Right lobe of liver (tissue), 6 donors: Measurements from ENCODE around the gene IGF2BP2. TPM values are rescaled to one million over a fixed set of nuclear protein-coding genes. Genes with fewer than 3 reads are reported as not detected.
A peak's percentile ranks its signal among the peaks of the same experiment; 100 is the strongest.

Experiments used
- ATAC-seq, 4 donors: fragments of 200-7000 bp; cut with Tn5 transposase; one replicate each; pipeline ENCODE4 v1.9.1; 2020; ENCODE audit warnings: mild to moderate bottlenecking in 4 of 4, moderate library complexity in 4 of 4
- DNase-seq, 3 donors: peaks; one replicate each; pipeline ENCODE4 v3.0.0-alpha.2; 2020
- H3K27ac ChIP-seq, 3 donors: fragments of 200-600 bp; one replicate each; pipeline ENCODE4 v1.8.0; 2022
- H3K27me3 ChIP-seq, 2 donors: fragments of 200-600 bp; one replicate each; pipeline ENCODE4 v1.8.0; 2022
- H3K36me3 ChIP-seq, 4 donors: fragments of 200-600 bp; sonication (generic) in 1 of 4; one replicate each; pipeline versions ENCODE4 v1.5.1 to v1.8.0; 2017 to 2022; ENCODE audit warnings: control low read depth in 1 of 4
- H3K4me1 ChIP-seq, 4 donors: fragments of 200-600 bp; sonication (generic) in 1 of 4; one replicate each; pipeline versions ENCODE4 v1.5.1 to v1.8.0; 2017 to 2022; ENCODE audit warnings: control low read depth in 1 of 4
- H3K4me3 ChIP-seq, 3 donors: fragments of 200-600 bp; one replicate each; pipeline ENCODE4 v1.8.0; 2022
- H3K9me3 ChIP-seq, 4 donors: fragments of 200-600 bp; sonication (generic) in 1 of 4; one replicate each; pipeline versions ENCODE4 v1.5.1 to v1.8.0; 2017 to 2022; ENCODE audit warnings: control low read depth in 1 of 4
- POLR2A ChIP-seq: fragments of 450-650 bp; IDR thresholded peaks from one replicate; pipeline ENCODE4 v1.6.1; 2017; ENCODE audit warnings: antibody characterized with exemption, mild to moderate bottlenecking
- WGBS: methylation state at CpG from one replicate; pipeline ENCODE4 v1.1.6; 2018; ENCODE audit warnings: low coverage, low lambda C conversion rate; ENCODE audit not compliant: insufficient coverage; ENCODE audit errors: missing lambda C conversion rate; 5-methylcytosine and 5-hydroxymethylcytosine counted together
- intact Hi-C, 2 donors: fragments of 100-400 bp; cut with DNase I; formaldehyde crosslinking; loops; one replicate each; pipeline versions ENCODE4 v1.11.2 to v1.14.1; 2022
- total RNA-seq, 6 experiments: library from RNA; depleted of rRNA in 2 of 6; stranded (reverse); fragments of >200 nt in 2 of 6; fragmentation: NEBNext Ultra II Directional in 3 of 6; extraction: Animal tissue kit (Norgen Biotek cat#: 25700) in 3 of 6; gene quantifications; one replicate each; pipeline versions ENCODE4 v1.1.0 to v1.2.4, GENCODE V29; 2016 to 2023
- TF ChIP-seq, protein P1 (sequence below), 4 donors: fragments of 200-600 bp in 3 of 4; fragments of 450-650 bp in 1 of 4; IDR thresholded peaks; one replicate each; pipeline versions ENCODE4 v1.5.1 to v1.8.0; 2016 to 2022; ENCODE audit warnings: antibody characterized with exemption in 4 of 4, mild to moderate bottlenecking in 2 of 4
- donor health status: DM: no; HTN: yes; CAD: no.
- donor health status: DM: no; HTN: no; CAD: no.
- donor health status: DM: no; HTN: no; CAD: no.
- donor health status: DM: no; HTN: yes; CAD: no.
- donor health status: DM: no; HTN: yes; CAD: no.

Gene IGF2BP2
- total RNA-seq, 6 experiments from 2014 or later: 0.99 to 3.0 (median 1.8) TPM

DNA sequence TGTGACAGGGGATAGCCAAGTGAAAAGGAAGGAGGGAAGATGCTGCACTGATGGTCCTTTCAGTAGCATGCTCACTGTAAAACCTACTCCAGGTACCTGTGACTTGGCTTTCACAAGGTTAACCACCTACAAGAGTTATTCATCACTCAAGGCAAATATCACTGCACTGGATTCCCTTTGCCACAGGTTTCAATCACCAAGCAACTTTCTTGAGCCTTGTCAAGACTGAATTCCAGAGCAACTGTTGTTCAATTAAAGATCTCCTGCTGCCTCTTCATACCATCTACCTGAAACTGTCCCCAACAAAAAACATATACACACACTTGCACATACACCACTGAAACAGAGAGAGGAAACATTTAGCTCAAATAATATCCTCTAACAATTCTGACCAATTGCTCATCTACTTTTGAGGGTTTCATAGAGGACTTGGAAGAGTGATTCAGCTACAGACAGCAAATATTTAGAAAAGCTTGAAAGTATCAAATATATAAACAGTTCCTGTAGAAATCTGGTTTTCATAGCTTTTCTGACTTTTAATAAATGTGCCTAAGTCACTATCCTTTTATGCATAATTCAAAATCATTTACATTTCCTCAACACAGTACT lies 6.5 kb downstream of the IGF2BP2 start:
- TF ChIP-seq, protein P1, sequence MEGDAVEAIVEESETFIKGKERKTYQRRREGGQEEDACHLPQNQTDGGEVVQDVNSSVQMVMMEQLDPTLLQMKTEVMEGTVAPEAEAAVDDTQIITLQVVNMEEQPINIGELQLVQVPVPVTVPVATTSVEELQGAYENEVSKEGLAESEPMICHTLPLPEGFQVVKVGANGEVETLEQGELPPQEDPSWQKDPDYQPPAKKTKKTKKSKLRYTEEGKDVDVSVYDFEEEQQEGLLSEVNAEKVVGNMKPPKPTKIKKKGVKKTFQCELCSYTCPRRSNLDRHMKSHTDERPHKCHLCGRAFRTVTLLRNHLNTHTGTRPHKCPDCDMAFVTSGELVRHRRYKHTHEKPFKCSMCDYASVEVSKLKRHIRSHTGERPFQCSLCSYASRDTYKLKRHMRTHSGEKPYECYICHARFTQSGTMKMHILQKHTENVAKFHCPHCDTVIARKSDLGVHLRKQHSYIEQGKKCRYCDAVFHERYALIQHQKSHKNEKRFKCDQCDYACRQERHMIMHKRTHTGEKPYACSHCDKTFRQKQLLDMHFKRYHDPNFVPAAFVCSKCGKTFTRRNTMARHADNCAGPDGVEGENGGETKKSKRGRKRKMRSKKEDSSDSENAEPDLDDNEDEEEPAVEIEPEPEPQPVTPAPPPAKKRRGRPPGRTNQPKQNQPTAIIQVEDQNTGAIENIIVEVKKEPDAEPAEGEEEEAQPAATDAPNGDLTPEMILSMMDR (IDR thresholded peaks at IDR 0.05): no peak
- no peak for TF ChIP-seq POLR2A
- no peaks in the 10 kb centered on the region for H3K36me3 ChIP-seq
- peaks cover 3 to 33% of the 10 kb centered on the region in 2 donors for H3K27me3 ChIP-seq
- ATAC-seq (no peak), DNase-seq (no peak)
- intact Hi-C loops: no loop called here
- peaks cover 0 to 8% (median 3%) of the 10 kb centered on the region in 4 donors for H3K4me1 ChIP-seq
- no peaks in the 10 kb centered on the region for H3K9me3 ChIP-seq
- H3K4me3 ChIP-seq: no peak overlapping the region
- no peak overlapping the region for H3K27ac ChIP-seq

DNA sequence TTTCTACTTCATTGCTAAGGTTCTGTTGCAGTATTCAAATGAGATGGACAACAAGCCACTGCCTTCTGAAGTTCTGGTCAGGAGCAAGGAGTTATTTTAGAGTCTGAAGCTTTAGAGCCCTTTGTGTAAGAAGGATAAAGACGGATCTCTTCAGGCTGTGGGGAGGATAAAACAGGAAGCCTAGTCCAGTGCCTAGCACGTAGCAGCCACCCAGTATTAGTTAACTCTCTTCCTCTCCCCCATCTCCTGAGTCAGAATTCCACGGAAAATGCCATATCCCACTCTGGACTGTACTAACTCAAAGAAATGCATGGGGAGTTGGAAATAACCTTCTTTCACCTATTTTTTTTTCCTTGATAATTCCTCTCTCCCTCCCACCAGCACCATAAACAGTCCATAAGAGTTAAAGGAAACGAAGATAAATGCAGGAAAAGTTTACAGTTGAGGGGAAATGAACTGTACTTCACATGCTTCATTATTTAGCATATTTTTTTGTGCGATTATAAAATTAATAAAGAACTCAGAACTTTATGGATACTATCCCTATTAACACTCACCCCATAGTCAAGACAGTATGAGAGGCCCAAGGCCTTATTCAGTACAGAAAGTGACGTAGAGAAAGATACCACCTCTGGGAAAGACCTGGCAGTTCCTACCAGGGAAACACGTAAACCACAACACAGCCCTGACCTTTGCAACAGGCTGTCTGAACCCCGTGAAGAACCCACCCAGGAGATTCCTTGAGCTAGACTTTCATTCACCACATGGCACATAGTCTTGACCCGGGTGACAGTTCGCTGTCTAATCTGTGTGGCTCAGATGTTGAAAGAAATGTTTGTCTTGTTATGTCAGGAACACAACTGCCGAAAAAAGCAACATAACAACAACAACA lies 9.2 kb downstream of the IGF2BP2 start:
- intact Hi-C loops: no loop called here

DNA sequence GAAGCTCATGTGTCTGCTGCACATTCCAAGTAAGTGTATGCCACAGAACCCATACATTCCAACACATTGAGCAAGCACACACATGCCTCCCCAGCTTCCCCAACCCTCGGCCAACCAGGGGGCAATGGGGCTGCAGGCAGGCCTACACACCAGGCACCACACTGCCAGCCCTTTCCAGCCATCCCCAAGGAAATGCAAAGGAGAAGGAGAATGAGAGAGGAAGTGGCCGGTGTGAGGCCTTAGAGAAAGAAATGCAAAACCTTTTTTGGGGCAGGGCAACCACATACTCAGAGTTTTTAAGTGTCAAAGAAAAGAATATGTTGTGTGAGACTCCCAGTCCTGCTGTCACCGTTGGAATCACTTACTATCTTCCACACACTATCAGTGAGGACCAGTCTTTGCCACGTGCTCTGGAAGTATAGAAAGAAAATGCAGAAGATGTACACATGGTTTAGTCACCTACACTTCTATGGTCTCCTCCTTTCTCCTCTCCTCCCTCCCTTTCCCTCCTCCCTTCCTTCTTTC lies 11.1 kb downstream of the IGF2BP2 start:
- Histone ChIP-seq H3K27me3 (no peaks in the 10 kb centered on the region), H3K9me3 (no peaks in the 10 kb centered on the region), H3K36me3 (no peaks in the 10 kb centered on the region), H3K4me3 (no peak overlapping the region), H3K27ac (no peak overlapping the region), H3K4me1 (no peaks in the 10 kb centered on the region)
- ATAC-seq (no peak), DNase-seq (no peak)
- WGBS: 48% methylated on average over 4 of the region's 4 CpGs
- TF ChIP-seq, protein P1 (IDR thresholded peaks at IDR 0.05): no peak
- TF ChIP-seq POLR2A: no peak
- intact Hi-C loops: no loop called here

More for the DNA sequence above, 9.2 kb downstream of the IGF2BP2 start:
- TF ChIP-seq, protein P1 (IDR thresholded peaks at IDR 0.05): no peak
- TF ChIP-seq POLR2A: no peak
- no peaks in the 10 kb centered on the region for H3K36me3 ChIP-seq
- 46% methylated on average over 11 of the region's 11 CpGs for WGBS
- H3K27me3 ChIP-seq: peaks cover 0 to 13% of the 10 kb centered on the region in 2 donors
- DNase-seq (no peak), ATAC-seq (peak in 3 of 4 donors; percentile 57 to 74 (median 58))
- H3K4me3 ChIP-seq: no peak overlapping the region
- no peaks in the 10 kb centered on the region for H3K9me3 ChIP-seq
- no peak overlapping the region for H3K27ac ChIP-seq
- no peaks in the 10 kb centered on the region for H3K4me1 ChIP-seq

- intact Hi-C loops: no loop called here
- H3K27ac ChIP-seq: no peak overlapping the region
Observed at GRCh38 chr3:185813205-185813604, 11.6 kb downstream of the IGF2BP2 start.

More at GRCh38 chr3:185813205-185813604, 11.6 kb downstream of the IGF2BP2 start:
- H3K9me3 ChIP-seq: no peaks in the 10 kb centered on the region
- ATAC-seq: no peak
- no peaks in the 10 kb centered on the region for H3K4me1 ChIP-seq
- TF ChIP-seq, protein P1 (IDR thresholded peaks at IDR 0.05): no peak
- no peak for TF ChIP-seq POLR2A
- no peaks in the 10 kb centered on the region for H3K27me3 ChIP-seq
- no peak overlapping the region for H3K4me3 ChIP-seq
- H3K36me3 ChIP-seq: no peaks in the 10 kb centered on the region
- WGBS: 62% methylated on average over 2 of the region's 2 CpGs
- DNase-seq: no peak
